Activated T-cell treated with anti-CD3 and anti-CD28 coated beads, Interleukin-2, amount 50 U/mL, for 24 hours (primary cell): Measurements from ENCODE around the gene GTPBP6.
"Not testable (repeated sequence)": the region's sequence is repeated elsewhere in the genome, so short reads cannot be mapped to it uniquely, and the experiment has no call there.

Experiments used
- DNase-seq: peaks from one replicate; pipeline ENCODE4 v3.0.0-alpha.2; 2020
- H3K27ac Mint-ChIP-seq: 2 replicates; pipeline ENCODE4 v1.8.0; 2020; ENCODE audit warnings: mild to moderate bottlenecking, mixed read lengths
- H3K27me3 Mint-ChIP-seq: 2 replicates; pipeline ENCODE4 v1.8.0; 2020; ENCODE audit warnings: mixed read lengths
- H3K36me3 Mint-ChIP-seq: 2 replicates; pipeline ENCODE4 v1.8.0; 2020; ENCODE audit warnings: low read depth, mixed read lengths
- H3K4me1 Mint-ChIP-seq: 2 replicates; pipeline ENCODE4 v1.8.0; 2020; ENCODE audit warnings: low read depth, mixed read lengths
- H3K4me3 Mint-ChIP-seq: 2 replicates; pipeline ENCODE4 v1.8.0; 2020; ENCODE audit warnings: mild to moderate bottlenecking, moderate library complexity, mixed read lengths
- H3K9me3 Mint-ChIP-seq: 2 replicates; pipeline ENCODE4 v1.8.0; 2020; ENCODE audit warnings: mixed read lengths

The GTPBP6 gene

GRCh38 chrX:265502-265901 is 53.1 kb downstream of the GTPBP6 start:
- Mint-ChIP-seq H3K36me3 (no peaks in the 10 kb centered on the region), H3K4me1 (no peaks in the 10 kb centered on the region), H3K9me3 (no peaks in the 10 kb centered on the region), H3K27ac (no peak overlapping the region), H3K27me3 (no peaks in the 10 kb centered on the region), H3K4me3 (no peak overlapping the region)
- DNase-seq: peak; percentile 0

GRCh38 chrX:264634-265455 is 53.8 kb downstream of the GTPBP6 start:
- no peaks in the 10 kb centered on the region for H3K4me1 Mint-ChIP-seq
- no peaks in the 10 kb centered on the region for H3K36me3 Mint-ChIP-seq
- no peaks in the 10 kb centered on the region for H3K9me3 Mint-ChIP-seq
- H3K4me3 Mint-ChIP-seq: no peak overlapping the region
- peak; percentile 2 for DNase-seq
- H3K27me3 Mint-ChIP-seq: no peaks in the 10 kb centered on the region
- no peak overlapping the region for H3K27ac Mint-ChIP-seq

GRCh38 chrX:264006-264405 is 54.6 kb downstream of the GTPBP6 start:
- H3K9me3 Mint-ChIP-seq, H3K27ac Mint-ChIP-seq, H3K27me3 Mint-ChIP-seq, H3K4me1 Mint-ChIP-seq, H3K36me3 Mint-ChIP-seq, H3K4me3 Mint-ChIP-seq: not testable (repeated sequence)
- peak; percentile 15 for DNase-seq

GRCh38 chrX:262381-262909 is 56.2 kb downstream of the GTPBP6 start:
- Mint-ChIP-seq H3K4me3 (no peak overlapping the region), H3K36me3 (no peaks in the 10 kb centered on the region), H3K27me3 (no peaks in the 10 kb centered on the region), H3K4me1 (no peaks in the 10 kb centered on the region), H3K9me3 (no peaks in the 10 kb centered on the region), H3K27ac (no peak overlapping the region)
- DNase-seq: no peak

GRCh38 chrX:261919-262352 is 56.7 kb downstream of the GTPBP6 start:
- H3K36me3 Mint-ChIP-seq: no peaks in the 10 kb centered on the region
- no peaks in the 10 kb centered on the region for H3K27me3 Mint-ChIP-seq
- no peaks in the 10 kb centered on the region for H3K9me3 Mint-ChIP-seq
- H3K27ac Mint-ChIP-seq: no peak overlapping the region
- H3K4me3 Mint-ChIP-seq: no peak overlapping the region
- no peaks in the 10 kb centered on the region for H3K4me1 Mint-ChIP-seq
- DNase-seq: no peak

GRCh38 chrX:261167-261918 is 57.3 kb downstream of the GTPBP6 start:
- Mint-ChIP-seq H3K36me3 (no peaks in the 10 kb centered on the region), H3K27me3 (no peaks in the 10 kb centered on the region), H3K4me3 (no peak overlapping the region), H3K4me1 (no peaks in the 10 kb centered on the region), H3K27ac (no peak overlapping the region), H3K9me3 (no peaks in the 10 kb centered on the region)
- DNase-seq: no peak

GRCh38 chrX:259692-260355 is 58.8 kb downstream of the GTPBP6 start:
- DNase-seq: no peak
- H3K4me1 Mint-ChIP-seq: no peaks in the 10 kb centered on the region
- H3K27ac Mint-ChIP-seq: no peak overlapping the region
- no peaks in the 10 kb centered on the region for H3K9me3 Mint-ChIP-seq
- H3K27me3 Mint-ChIP-seq: no peaks in the 10 kb centered on the region
- no peaks in the 10 kb centered on the region for H3K36me3 Mint-ChIP-seq
- H3K4me3 Mint-ChIP-seq: no peak overlapping the region

GRCh38 chrX:258291-259040 is 60.1 kb downstream of the GTPBP6 start:
- no peak overlapping the region for H3K27ac Mint-ChIP-seq
- H3K9me3 Mint-ChIP-seq: no peaks in the 10 kb centered on the region
- H3K36me3 Mint-ChIP-seq: no peaks in the 10 kb centered on the region
- no peaks in the 10 kb centered on the region for H3K27me3 Mint-ChIP-seq
- H3K4me1 Mint-ChIP-seq: no peaks in the 10 kb centered on the region
- DNase-seq: no peak
- H3K4me3 Mint-ChIP-seq: no peak overlapping the region

- no peaks in the 10 kb centered on the region for H3K27me3 Mint-ChIP-seq
- H3K4me3 Mint-ChIP-seq: no peak overlapping the region
- no peaks in the 10 kb centered on the region for H3K36me3 Mint-ChIP-seq
- no peak for DNase-seq
- no peaks in the 10 kb centered on the region for H3K9me3 Mint-ChIP-seq
- peaks cover under 1% of the 10 kb centered on the region for H3K4me1 Mint-ChIP-seq
- H3K27ac Mint-ChIP-seq: no peak overlapping the region
Measured at GRCh38 chrX:257681-258289, 60.8 kb downstream of the GTPBP6 start.

- H3K4me3 Mint-ChIP-seq, DNase-seq, H3K9me3 Mint-ChIP-seq, H3K27ac Mint-ChIP-seq, H3K36me3 Mint-ChIP-seq, H3K4me1 Mint-ChIP-seq, H3K27me3 Mint-ChIP-seq: not testable (repeated sequence)
Measured at GRCh38 chrX:257054-257453, 61.5 kb downstream of the GTPBP6 start.

GRCh38 chrX:255923-256331 is 62.7 kb downstream of the GTPBP6 start:
- no peak for DNase-seq
- H3K36me3 Mint-ChIP-seq: no peaks in the 10 kb centered on the region
- H3K4me1 Mint-ChIP-seq: peaks cover 17% of the 10 kb centered on the region
- no peaks in the 10 kb centered on the region for H3K27me3 Mint-ChIP-seq
- H3K4me3 Mint-ChIP-seq: no peak overlapping the region
- H3K27ac Mint-ChIP-seq: no peak overlapping the region
- H3K9me3 Mint-ChIP-seq: no peaks in the 10 kb centered on the region
